Activated B cell treated with CpG ODN at 0.5 μM for 24 hours (primary cell): ENCODE data around the gene IL1RAPL1. TPM values are rescaled to one million over a fixed set of nuclear protein-coding genes. Genes with fewer than 3 reads are reported as not detected.

ENCODE experiments used
- ATAC-seq: fragments of 200-7000 bp; cut with Tn5 transposase; one replicate; pipeline ENCODE4 v1.10.0; 2021; ENCODE audit warnings: low read depth, mild to moderate bottlenecking, moderate library complexity
- CTCF ChIA-PET: fragments of 350-600 bp; sonication (Branson Sonifier 250); formaldehyde crosslinking; loops from one replicate; lab custom pipeline; 2021; ENCODE audit warnings: antibody characterized with exemption; lab: Charles Lee
- POLR2A ChIA-PET: fragments of 350-600 bp; sonication (Branson Sonifier 250); formaldehyde crosslinking; loops from one replicate; lab custom pipeline; 2021; ENCODE audit warnings: antibody characterized with exemption; lab: Charles Lee
- DNase-seq: peaks from one replicate; pipeline ENCODE4 v3.0.0; 2022
- H3K27ac Mint-ChIP-seq: one replicate; pipeline ENCODE4 v1.8.0; 2020; ENCODE audit warnings: mixed read lengths
- H3K27me3 Mint-ChIP-seq: one replicate; pipeline ENCODE4 v1.8.0; 2021; ENCODE audit warnings: mixed read lengths
- H3K36me3 Mint-ChIP-seq: one replicate; pipeline ENCODE4 v1.8.0; 2021; ENCODE audit warnings: low read depth, mixed read lengths
- H3K4me1 Mint-ChIP-seq: one replicate; pipeline ENCODE4 v1.8.0; 2021; ENCODE audit warnings: mixed read lengths
- H3K4me3 Mint-ChIP-seq: one replicate; pipeline ENCODE4 v1.8.0; 2020; ENCODE audit warnings: mild to moderate bottlenecking, mixed read lengths
- H3K9me3 Mint-ChIP-seq: one replicate; pipeline ENCODE4 v1.8.0; 2020; ENCODE audit warnings: mixed read lengths
- intact Hi-C: fragments of 100-400 bp; cut with micrococcal nuclease; formaldehyde crosslinking; loops from one replicate; pipeline ENCODE4 v1.15.1; 2024
- total RNA-seq: library from RNA; stranded (reverse); gene quantifications from 2 replicates; pipeline ENCODE4 v1.2.3, GENCODE V29; 2022
- TF ChIP-seq, protein P1 (sequence below): fragments of 200-600 bp; IDR thresholded peaks from one replicate; pipeline ENCODE4 v1.8.0; 2022; ENCODE audit warnings: antibody characterized with exemption, mild to moderate bottlenecking

Gene IL1RAPL1
- total RNA-seq, 1 donor from 2014 or later, result not detected

- H3K27ac Mint-ChIP-seq, result no peak overlapping the region
- H3K9me3 Mint-ChIP-seq, result no peaks in the 10 kb centered on the region
- ATAC-seq (no peak), DNase-seq (no peak)
- no peak overlapping the region for H3K4me3 Mint-ChIP-seq
- no peaks in the 10 kb centered on the region for H3K36me3 Mint-ChIP-seq
- TF ChIP-seq, protein P1, sequence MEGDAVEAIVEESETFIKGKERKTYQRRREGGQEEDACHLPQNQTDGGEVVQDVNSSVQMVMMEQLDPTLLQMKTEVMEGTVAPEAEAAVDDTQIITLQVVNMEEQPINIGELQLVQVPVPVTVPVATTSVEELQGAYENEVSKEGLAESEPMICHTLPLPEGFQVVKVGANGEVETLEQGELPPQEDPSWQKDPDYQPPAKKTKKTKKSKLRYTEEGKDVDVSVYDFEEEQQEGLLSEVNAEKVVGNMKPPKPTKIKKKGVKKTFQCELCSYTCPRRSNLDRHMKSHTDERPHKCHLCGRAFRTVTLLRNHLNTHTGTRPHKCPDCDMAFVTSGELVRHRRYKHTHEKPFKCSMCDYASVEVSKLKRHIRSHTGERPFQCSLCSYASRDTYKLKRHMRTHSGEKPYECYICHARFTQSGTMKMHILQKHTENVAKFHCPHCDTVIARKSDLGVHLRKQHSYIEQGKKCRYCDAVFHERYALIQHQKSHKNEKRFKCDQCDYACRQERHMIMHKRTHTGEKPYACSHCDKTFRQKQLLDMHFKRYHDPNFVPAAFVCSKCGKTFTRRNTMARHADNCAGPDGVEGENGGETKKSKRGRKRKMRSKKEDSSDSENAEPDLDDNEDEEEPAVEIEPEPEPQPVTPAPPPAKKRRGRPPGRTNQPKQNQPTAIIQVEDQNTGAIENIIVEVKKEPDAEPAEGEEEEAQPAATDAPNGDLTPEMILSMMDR, result no peak
- ChIA-PET CTCF (no interaction called here), POLR2A (no interaction called here)
- intact Hi-C loops, result no loop called here
- no peaks in the 10 kb centered on the region for H3K4me1 Mint-ChIP-seq
- no peaks in the 10 kb centered on the region for H3K27me3 Mint-ChIP-seq
Measured at GRCh38 chrX:29039501-29039900, 452.3 kb downstream of the IL1RAPL1 start.

- TF ChIP-seq, protein P1, result no peak
- intact Hi-C loops, result no loop called here
- CTCF ChIA-PET, result no interaction called here
- no peaks in the 10 kb centered on the region for H3K4me1 Mint-ChIP-seq
- DNase-seq (no peak), ATAC-seq (no peak)
- POLR2A ChIA-PET, result no interaction called here
- no peak overlapping the region for H3K27ac Mint-ChIP-seq
- no peaks in the 10 kb centered on the region for H3K9me3 Mint-ChIP-seq
- H3K4me3 Mint-ChIP-seq, result no peak overlapping the region
- H3K36me3 Mint-ChIP-seq, result no peaks in the 10 kb centered on the region
- H3K27me3 Mint-ChIP-seq, result no peaks in the 10 kb centered on the region
Measured at GRCh38 chrX:29040160-29040559, 452.9 kb downstream of the IL1RAPL1 start.

- ChIA-PET POLR2A (no interaction called here), CTCF (no interaction called here)
- H3K27ac Mint-ChIP-seq, result no peak overlapping the region
- intact Hi-C loops, result no loop called here
- DNase-seq, result no peak
- H3K4me1 Mint-ChIP-seq, result no peaks in the 10 kb centered on the region
- no peaks in the 10 kb centered on the region for H3K9me3 Mint-ChIP-seq
- no peak for ATAC-seq
- H3K4me3 Mint-ChIP-seq, result no peak overlapping the region
- H3K27me3 Mint-ChIP-seq, result no peaks in the 10 kb centered on the region
- TF ChIP-seq, protein P1, result no peak
- H3K36me3 Mint-ChIP-seq, result no peaks in the 10 kb centered on the region
Measured at GRCh38 chrX:29042341-29042740, 455.1 kb downstream of the IL1RAPL1 start.

DNA sequence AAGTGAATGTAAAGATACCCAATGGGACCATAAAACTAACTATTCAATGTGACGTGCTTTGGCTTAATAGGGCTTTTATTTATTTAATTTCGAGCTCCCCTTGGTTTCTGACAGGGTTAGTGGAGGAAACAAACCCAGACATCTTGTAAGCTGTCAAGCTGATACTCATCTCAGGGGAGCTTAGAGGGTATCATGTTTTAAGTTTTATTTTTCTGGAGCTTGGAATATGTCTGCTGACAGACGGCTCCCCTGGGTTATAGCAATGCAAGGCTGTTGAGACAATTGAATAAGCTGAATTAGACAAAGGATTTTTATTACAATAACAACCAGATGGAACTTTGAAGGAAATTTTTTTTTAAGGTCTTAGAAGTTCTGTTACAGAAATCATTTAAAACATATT lies 456.5 kb downstream of the IL1RAPL1 start:
- intact Hi-C loops, result no loop called here
- no peak for ATAC-seq
- Mint-ChIP-seq H3K4me3 (no peak overlapping the region), H3K9me3 (no peaks in the 10 kb centered on the region), H3K27ac (no peak overlapping the region), H3K27me3 (no peaks in the 10 kb centered on the region), H3K36me3 (no peaks in the 10 kb centered on the region), H3K4me1 (no peaks in the 10 kb centered on the region)
- TF ChIP-seq, protein P1, result no peak
- POLR2A ChIA-PET, result no interaction called here
- CTCF ChIA-PET, result no interaction called here
- no peak for DNase-seq

DNA sequence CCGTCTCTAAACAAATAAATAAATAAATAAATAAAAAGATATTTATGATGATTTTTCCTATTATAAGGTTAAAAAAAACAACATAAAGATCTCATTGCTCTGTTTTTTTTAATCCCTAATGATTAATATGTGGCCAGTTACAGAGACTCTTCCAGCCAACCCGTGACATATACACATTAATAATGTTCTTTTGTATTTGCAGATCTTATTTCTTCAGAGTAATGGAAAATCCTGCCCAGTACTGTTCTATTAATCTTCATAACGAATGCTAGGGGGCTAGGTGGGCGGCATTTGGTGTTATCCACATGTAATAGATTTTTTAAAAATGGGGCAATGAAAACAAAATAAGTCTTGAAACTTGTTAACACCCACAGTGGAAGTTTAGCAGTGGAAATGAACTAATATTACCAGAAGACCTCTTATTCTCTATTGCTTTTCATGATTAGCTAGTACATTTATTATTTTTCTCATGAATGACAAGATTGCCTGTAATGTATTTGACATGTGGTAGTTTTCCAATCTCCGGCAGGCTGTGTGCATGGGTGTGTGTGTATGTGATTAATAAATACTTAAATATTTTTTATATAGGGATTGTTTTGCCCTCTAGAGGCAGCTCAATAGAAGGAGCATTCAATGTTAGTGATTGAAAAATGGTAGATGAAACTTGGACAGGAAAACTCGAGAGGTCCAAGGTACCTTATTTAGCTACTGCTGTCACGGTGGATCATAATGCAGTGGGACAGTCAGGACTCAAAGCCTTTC lies 457.4 kb downstream of the IL1RAPL1 start:
- Mint-ChIP-seq H3K4me1 (no peaks in the 10 kb centered on the region), H3K9me3 (no peaks in the 10 kb centered on the region), H3K4me3 (no peak overlapping the region), H3K36me3 (no peaks in the 10 kb centered on the region), H3K27ac (no peak overlapping the region), H3K27me3 (no peaks in the 10 kb centered on the region)
- ATAC-seq (no peak), DNase-seq (no peak)
- intact Hi-C loops, result no loop called here
- POLR2A ChIA-PET, result no interaction called here
- CTCF ChIA-PET, result no interaction called here
- TF ChIP-seq, protein P1, result no peak
